HG02870 (cell line): ENCODE data around the gene FXR1.
"Not testable (repeated sequence)": the region's sequence is repeated elsewhere in the genome, so short reads cannot be mapped to it uniquely, and the experiment has no call there.

ENCODE experiments used
- ATAC-seq: cut with Tn5 transposase; IDR thresholded peaks from one replicate; pipeline ENCODE4 v1.9.1; 2021; ENCODE audit warnings: mild to moderate bottlenecking, moderate library complexity; ENCODE audit not compliant: unreplicated experiment

The FXR1 gene

DNA sequence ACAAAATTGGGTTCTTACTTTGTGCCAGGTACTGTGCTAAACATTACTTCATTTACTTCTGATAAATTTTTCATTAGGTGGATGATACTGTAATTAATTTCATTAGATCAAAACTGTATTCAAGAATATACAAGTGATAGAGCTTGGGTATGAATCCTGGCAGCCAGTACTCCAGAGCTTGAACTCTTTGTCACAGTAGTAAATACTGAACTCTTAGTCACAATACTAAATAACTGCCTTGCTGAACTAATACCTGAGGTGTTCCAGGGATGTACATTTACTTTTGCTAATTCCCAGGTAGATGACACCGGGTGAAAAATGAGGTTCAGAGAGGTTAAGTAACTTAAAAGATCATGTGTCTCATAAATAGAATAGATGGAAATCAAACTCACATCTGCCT, 20.3 kb downstream of the FXR1 start:
- ATAC-seq, result no peak

DNA sequence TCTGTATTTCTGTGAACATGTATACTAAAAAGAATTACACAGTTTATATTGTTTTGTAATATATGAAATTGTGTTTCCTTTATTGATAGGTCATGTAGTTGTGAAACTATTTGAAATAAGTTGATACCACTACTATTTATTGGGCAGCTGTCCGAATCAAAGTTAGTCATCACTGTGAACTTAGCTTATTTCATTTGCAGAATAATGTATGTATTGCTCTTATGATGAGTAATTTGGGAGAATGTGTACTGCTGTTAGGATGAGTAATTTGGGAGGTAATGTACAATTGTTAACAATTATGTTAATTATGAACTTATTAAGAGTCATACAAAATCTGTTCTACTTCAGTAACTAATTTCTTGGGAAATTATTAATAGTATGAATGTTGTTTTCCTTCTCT, 22.2 kb downstream of the FXR1 start:
- ATAC-seq, result no peak

DNA sequence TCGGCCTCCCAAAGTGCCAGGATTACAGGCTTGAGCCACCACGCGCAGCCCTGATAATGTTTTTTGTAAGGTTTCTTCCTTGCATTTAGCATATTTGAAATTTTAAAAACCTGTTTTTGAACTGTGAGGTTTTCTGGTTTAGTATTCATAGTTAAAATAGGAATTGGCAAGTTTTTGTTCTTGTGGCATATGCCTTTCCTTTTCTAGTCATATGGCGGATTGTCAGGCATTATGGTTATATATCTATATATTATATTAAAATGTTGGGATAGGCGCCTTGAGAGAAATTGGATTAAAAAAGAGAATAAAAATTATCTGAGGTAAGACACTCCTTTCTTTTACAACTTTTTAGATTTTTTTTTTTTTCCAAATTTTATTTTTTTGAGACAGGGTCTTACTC, 28.4 kb downstream of the FXR1 start:
- ATAC-seq, result no peak

DNA sequence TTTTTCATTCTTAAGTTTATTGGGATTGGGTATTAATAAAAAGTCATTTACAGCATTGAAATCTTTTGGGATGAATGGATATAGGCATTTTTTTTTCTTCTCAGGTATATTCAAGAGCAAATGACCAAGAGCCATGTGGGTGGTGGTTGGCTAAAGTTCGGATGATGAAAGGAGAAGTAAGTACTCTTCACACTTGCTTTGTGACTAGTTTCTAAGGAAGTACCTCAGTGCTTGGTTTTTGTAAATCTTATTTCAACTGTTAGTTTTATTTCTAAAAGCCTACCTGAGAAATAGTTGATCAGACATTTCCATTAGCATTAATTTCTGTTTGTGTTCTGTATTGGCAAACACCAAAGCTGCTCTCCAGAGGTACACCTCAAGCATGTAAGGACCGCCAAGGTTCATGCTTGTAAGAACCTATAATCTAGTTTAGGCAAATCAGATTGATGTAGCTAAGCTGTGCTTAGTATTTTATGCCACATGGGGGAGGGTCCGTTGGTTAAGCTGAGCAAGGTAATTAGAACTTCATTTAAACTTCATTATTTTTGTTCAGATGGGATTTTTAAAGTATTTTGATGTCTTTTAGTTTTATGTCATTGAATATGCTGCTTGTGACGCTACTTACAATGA, 35.4 kb downstream of the FXR1 start:
- peak; percentile 88 for ATAC-seq

DNA sequence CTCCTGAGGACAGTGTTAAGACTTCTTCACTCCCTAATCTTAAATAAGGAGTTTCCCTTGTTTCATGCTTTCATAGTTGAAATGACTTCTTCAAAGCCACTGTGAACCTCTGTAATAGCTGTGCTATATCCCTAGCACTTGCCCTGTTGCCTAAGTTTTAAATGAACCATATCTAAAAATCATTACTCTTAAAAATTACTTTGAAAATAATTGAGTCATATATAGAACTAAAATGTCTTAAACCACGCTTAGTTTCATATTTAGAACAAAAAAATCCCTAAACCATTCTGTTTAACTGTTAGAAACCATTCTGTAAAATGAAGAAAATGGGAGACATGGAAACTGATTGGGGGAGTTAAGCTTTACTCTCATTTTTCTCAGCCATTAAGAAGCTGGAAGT, 47.2 kb downstream of the FXR1 start:
- peak; percentile 50 for ATAC-seq

DNA sequence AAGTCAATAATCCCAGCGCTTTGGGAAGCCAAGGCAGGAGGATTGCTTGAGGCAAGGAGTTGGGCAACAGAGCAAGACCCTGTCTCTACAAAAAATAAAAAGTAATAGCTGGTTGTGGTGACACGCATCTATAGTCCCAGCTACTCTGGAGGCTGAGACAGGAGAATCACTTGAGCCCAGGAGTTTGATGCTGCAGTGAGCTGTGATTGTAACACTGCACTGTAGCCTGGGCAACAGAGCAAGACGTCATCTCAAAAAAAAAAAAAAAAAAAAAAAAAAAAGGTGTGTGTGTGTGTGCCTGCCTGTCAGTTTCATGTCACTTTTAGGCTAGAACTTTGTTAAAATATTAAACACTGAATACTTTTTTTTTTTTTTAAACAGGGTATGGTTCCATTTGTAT, 48.6 kb downstream of the FXR1 start:
- ATAC-seq, result no peak

DNA sequence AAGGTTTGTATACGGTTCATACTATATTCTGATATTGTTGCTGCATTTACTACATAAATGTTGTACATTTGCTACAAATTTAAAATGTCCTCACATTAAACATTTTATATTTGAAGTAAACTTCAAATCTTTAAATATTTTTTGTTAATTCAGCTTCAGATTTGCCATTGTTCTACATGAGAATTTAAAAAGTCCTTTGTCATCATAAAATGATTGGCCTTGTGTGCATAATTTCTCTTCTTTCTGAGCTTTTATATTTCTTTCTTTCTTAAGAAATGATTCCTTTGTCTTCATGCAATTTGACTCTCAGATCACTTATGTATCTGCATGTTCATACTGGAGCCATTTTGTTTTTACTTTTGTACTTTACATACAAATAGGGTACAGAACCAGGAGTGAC, 49.1 kb downstream of the FXR1 start:
- ATAC-seq, result no peak

DNA sequence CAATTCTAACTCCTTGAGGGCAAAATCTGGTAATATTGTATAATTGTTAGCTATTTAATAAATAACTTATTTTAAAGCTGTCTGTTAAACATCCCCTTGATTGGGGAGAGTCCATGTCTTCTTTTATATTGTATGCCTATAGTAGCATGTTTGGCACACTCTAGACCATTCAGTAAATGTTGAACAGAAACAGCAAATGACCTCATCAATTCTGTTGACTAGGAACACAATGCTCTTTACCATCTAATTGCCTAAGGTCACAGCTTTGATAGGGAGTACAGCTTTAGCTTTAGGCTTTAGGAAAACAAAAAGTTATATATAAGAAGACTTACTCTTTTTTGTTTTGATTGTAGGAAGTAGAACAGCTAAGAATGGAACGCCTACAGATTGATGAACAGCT, 50.1 kb downstream of the FXR1 start:
- peak; percentile 27 for ATAC-seq

DNA sequence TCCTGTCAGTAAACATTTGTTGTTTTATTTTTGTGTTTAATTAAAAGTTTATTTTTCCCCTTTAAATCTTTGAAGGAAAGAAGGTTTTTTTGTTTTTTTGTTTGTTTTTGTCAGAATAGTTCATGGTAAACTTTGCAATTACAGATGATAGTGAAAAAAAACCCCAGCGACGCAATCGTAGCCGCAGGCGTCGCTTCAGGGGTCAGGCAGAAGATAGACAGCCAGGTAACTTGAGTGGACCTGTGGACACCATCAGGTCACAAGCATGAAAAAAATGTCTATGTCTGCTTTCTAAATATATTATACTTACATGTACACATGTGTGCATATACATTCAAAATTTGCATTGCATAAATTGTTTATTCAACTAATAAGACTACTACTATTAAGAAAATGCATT, 58.5 kb downstream of the FXR1 start:
- ATAC-seq, result no peak

DNA sequence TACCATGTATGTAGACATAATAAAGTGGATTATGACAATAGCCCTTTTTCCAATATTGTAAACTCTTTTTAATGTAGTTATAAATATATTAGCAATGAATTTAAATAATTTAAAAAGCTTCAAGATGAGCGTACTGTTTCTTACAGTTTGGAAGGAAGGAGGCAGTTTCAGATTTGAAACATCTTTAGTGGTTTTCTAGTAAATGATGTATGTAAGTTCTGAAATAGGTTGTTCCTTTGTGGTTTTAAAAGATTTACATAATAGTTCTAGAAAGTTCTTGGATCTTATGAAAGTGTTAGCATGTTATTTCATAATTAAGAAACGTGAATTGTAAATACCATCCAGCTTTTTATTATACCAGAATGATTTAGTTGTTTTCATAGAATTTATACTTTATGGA, 61.1 kb downstream of the FXR1 start:
- ATAC-seq, result peak; percentile 62

DNA sequence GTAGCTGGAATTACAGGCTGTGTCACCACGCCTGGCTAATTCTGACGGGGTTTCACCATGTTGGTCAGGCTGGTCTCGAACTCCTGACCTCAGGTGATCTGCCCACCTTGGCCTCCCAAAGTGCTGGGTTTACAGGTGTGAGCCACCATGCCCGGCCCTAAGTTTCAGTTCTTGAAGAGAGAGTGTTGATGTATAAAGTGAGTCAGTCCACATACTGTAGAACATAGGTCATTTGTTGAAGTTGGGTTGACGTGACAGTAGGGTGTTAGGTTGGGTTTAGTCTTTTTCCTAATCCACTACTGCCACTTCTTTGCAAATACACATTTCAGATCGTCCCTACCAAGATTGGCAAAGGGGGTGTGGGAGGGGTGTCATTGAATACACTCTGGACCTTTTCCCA, 61.8 kb downstream of the FXR1 start:
- ATAC-seq, result no peak

DNA sequence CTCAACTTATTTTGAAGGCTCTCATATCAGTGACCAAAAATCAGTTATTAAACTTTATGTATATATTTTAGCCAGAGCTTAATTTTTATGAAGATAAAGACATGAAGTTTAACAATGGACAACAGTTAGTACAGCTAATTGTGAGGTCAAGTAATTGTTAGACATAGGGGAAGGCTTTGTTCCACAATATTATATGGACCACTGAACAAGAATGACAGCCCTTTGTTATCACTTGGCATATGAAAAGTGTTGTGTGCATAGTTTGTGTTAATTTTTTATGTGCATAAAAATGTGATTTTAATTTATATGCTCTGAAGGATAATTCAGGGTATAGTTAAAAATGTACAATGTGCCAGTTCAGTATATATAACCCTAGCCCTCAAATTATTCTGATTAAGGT, 65.0 kb downstream of the FXR1 start:
- ATAC-seq, result no peak

DNA sequence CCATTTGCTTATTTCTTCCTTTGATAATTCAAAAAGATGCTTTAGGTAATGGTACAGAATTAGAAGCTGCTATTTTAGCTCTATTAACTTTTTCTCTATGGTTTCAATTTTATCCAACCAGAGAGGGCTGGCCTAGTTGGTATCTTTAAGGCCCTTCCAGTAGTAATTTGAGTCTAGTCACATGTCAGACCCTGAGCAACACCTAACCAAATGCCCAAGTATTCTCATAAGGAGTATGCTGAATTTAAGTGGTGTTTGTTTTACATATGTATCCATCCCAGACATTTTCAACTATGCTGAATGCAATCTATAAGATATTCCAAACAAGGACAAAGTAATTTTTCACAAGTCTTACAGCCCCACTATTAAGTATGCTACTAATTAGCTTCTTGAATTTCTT, 67.5 kb downstream of the FXR1 start:
- ATAC-seq, result no peak

DNA sequence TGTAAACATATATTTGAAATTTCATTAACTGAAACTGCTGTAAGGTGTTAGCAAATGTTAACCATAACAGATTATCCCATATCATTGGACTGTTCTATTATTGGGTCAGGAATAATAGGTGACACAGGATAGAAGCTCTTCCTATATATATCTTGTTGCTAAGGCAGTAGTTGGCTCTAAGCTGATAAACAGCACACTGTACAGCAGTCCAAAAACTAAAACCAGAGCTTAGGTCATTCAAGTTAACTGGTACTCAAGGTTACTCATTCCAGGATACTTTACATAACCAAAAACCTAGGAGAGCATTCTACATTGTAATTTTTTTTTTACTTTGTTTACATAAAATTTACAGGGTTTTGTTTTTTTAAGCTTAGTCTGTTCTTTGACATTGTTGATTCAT, 68.1 kb downstream of the FXR1 start:
- peak; percentile 47 for ATAC-seq

DNA sequence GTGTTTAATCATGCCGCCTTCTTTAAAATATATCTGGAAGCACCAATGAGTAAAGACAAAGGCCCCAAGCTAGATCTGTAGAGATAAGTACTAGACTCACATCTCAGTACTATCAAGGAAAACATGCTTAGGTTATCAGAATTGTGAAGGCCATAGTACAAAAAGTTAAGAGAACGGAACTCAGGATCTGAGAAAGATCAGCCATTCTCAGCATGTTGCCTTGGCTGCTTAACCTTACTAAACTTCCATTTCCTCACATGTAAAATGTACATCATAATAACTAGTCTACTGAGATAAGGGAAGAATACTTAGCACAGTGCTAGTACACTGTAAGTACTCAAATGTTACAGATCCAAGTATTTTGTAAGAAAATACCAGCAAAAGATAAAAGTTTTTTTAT, 69.4 kb downstream of the FXR1 start:
- ATAC-seq, result no peak

DNA sequence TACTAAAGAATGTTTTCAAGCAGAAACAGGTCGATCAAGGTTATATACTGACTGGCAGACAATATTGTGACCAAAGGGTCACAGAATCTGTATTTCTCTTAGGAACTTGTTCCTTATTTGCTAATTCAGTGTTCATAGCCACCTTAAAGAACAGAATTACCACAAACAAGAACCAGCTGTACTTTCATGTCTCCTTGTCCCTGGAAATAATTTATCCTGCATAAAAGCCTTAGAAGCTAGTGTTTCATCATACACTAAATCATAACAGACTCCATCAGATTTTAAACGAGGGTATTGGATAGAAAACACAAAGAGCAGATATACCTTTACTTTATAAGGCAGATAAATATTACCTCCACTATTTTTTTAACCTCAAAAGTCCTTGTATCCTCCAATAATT, 70.7 kb downstream of the FXR1 start:
- ATAC-seq, result no peak

DNA sequence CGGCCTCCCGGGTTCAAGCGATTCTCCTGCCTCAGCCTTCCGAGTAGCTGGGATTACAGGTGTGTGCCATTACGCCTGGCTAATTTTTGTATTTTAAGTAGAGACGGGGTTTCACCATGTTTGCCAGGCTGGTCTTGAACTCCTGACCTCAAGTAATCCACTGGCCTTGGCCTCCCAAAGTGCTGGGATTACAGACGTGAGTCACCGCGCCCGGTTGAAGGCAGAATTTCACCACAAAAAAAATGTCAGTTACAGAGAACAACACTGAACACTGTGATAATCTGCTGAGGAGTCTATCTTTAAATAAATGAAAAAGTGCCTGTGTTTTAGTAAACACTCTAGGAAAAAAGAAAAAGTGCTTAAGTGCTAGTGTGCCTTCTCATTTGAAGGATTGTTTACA, 73.9 kb downstream of the FXR1 start:
- not testable (repeated sequence) for ATAC-seq

DNA sequence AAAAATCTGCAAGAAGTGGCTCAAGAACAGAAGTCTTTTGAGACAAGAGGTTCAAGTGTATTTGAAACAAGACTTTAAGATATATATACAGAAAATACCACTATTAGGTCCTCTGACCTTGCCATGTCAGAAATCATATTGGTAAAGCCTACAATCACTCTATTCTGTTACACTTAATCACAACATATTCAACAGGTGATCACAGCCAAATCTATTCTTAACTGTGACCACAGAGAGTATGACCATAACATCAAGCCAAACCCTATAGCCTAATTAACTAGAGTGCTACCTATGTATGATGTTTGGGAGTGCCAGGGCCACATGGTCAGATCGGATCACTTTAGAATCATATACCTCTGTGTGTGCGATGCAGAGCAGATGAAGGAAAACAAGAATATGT, 74.9 kb downstream of the FXR1 start:
- no peak for ATAC-seq

DNA sequence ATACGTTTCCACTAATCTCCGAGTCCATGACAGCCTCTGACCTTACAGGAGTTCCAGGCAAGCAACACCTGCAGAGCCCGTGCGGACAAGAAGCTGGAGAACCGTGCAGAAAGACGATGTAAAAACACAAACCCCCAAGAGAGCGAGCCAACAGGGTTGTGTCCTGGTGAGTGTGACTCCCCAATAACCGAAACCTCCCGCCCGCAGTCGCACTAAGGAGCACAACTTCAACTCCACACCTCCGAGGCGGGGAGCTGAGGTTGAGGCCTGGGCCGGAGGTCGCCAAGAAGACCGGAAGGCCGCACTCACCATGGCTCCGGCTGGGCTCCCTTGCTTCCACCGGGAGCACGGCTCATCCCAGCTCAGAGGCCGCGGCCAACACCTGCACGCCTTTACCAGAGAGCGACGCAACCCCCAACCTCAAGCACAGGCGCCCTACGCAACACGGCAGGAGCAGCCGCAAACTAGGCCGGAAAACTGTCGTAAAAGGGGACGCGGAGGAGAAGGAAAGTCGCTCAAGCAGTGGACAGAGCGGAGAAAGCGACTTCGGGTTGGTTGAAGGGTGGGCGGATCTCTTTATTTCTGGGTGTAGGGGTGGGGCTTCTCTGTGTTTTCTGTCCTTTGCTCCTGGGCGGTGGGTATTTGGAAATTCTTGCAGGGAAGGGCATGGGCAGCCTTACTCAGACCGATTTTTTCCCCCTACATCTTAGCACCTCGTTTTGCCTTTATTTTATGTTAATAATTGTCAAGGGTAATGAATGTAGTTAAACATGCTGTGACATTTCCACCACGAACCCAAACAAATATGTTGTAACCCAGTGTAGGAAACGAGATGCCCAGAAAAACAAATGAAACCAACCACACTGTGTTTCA, 77.1 kb downstream of the FXR1 start, which contains the start of gene DNAJC19:
DNAJC19 (minus strand) TSS at position 446 of the 873 bp plus-strand sequence; CDS start at position 312, 134 bp downstream.
- peak; percentile 96 for ATAC-seq

DNA sequence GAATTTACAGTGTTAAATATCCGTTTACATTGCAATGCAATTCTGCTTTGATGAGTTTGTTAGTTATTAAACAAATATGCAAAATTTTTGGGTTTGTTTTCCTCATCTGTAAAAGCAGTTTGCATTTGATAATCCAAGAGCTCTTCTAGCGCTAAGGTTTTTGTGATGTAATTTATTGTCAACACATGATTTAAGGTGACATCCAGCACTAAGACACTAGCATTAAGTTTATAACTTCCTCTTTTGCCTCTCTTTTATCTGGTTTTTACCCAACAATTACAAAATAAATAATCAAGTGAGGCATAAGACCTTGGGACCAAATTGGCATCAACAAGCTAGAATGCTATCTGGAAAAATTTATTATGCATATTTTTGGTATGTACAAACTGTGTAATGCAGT, 78.0 kb downstream of the FXR1 start:
- no peak for ATAC-seq

DNA sequence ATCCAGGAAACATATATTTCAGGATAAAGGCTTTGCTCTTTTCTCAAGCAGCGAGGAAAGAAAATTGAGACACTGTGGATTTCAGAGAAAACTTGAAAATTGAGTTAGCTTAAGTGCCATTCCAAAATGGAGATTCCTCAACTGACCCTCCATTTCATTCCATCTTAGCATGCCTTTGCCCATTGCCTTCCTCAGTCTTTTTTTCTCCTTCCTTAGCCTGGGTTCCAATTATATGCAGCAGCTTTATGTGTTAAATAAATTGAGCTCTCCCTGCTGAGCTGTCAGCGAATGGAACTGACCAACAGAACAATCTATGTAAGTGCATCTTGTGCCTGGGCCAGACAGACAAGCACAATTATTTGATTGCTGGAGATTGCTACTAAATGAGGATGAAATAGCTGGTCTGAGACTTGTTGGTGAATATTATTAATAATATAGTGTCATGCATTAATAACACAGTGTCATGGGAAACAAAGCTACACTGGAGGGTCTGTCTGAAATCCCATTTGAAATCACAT, 84.0 kb downstream of the FXR1 start:
- ATAC-seq, result no peak

DNA sequence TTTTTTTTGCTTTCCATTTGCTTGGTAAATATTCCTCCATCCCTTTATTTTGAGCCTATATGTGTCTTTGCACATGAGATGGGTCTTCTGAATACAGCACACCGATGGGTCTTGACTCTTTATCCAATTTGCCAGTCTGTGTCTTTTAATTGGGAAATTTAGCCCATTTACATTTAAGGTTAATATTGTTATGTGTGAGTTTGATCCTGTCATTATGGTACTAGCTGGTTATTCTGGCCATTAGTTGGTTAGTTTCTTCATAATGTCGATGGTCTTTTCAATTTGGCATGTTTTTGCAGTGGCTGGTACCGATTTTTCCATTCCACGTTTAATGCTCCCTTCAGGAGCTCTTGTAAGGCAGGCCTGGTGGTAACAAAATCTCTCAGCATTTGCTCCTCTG, 89.9 kb downstream of the FXR1 start:
- ATAC-seq, result not testable (repeated sequence)
